Uterus (tissue), 2 donors: Measurements from ENCODE around the gene CARD9.

Experiments used
- CTCF ChIP-seq, 4 experiments: fragments of 200-600 bp in 2 of 4; fragments of 450-650 bp in 2 of 4; sonication (generic) in 2 of 4; IDR thresholded peaks; one replicate each; pipeline ENCODE4 v1.5.1; 2016 to 2019; ENCODE audit warnings: antibody characterized with exemption in 4 of 4, mild to moderate bottlenecking in 2 of 4, moderate library complexity in 1 of 4
- POLR2A ChIP-seq, 2 donors: fragments of 450-650 bp; IDR thresholded peaks; one replicate each; pipeline ENCODE4 v1.6.1; 2016; ENCODE audit warnings: antibody characterized with exemption in 2 of 2, mild to moderate bottlenecking in 1 of 2, moderate library complexity in 1 of 2

- TF ChIP-seq CTCF (IDR thresholded peaks at IDR 0.05) = no peak
- no peak for TF ChIP-seq POLR2A (IDR thresholded peaks at IDR 0.05)
Measured at GRCh38 chr9:136396219-136396515, 22.7 kb upstream of the CARD9 start.
